GM19099 (cell line): Measurements from ENCODE around the gene SHISAL1.

Source experiments
- POLR2A ChIP-seq: IDR thresholded peaks from 3 replicates; pipeline ENCODE4 v1.6.1; 2011; ENCODE audit warnings: low read depth; ENCODE audit not compliant: insufficient read length; ENCODE audit errors: extremely low read depth

Gene SHISAL1

DNA sequence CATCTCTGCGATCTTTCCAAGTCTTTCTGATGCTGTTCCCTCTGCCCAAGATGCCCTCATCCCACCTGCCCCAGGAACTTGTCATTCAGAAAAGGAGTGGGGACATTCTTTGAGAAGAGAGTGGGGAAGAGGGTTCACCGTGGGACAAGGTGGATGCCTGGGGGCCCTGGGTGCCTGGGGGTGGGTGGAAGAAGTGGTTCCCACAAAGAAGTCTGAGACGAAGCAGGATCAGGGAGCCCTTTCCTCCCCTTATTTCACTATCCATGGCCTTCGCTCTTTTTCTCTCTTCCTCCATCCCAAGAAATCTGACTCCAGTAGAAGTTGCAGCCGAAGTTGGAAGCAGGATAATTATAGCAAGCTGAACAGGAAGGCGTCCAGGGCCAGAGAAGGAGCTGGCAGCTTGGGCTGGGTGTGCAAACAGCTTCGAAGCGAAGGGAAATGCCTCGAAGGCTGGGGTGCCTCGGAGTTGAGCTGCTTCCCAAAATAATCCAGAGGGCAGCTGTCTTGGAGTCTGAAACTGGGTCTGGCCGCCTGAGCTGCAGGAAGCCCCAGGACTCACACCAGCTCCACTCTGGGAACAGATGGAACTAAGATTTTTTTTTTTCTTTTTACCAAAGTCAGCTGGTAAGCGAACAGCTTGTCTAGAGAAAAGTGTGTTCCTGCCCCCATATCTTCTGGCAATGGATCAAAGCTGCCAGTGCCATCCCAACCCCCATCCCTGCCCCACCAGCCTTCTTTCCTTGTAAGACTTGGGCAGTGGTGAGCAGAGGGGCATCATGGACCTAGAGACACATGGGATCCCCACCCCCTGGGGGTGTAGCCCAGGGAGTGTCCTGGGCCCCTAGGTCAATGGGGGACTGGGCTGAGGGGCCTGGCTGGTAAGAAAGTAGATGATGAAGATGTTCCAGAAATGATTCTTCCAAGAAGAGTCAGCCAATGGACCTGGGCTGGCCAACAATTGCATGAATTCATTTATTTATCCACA, 100.5 kb downstream of the SHISAL1 start:
- no peak for TF ChIP-seq POLR2A

GRCh38 chr22:44211256-44211945, 101.3 kb downstream of the SHISAL1 start:
- TF ChIP-seq POLR2A = no peak

DNA sequence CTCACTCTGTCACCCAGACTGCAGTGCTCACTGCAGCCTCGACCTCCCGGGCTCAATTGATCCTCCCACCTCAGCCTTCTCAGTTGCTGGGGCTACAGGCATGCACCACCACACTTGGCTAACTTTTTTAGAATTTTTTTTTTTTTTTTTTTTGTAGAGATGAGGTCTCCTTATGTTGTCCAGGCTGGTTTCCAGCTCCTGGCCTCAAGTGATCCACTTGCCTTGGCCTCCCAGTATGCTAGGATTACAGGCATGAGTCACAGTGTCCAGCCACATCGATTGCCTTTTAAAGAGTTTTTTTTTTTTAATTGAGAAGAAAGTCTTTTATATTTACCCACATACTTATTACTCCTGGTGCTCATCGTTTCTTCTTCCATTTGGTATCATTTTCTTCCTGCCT, 102.0 kb downstream of the SHISAL1 start:
- TF ChIP-seq POLR2A = no peak

DNA sequence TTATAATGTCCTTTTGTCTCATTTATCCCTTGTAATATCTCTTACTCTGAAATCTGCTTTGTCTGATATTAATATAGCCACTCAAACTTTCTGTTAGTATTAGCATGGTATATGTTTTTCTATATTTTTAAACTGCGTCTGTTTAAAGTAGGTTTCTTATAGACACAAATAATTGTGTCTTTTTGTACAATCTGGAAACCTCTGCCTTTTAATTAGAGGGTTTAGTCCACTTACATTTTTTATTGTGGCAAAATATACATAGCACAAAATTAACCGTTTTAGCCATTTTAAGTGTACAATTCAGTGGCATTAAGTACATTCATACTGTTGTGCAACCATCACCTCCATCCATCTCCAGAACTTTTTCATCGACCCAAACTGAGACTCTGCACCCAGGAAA, 103.4 kb downstream of the SHISAL1 start:
- TF ChIP-seq POLR2A = no peak

- TF ChIP-seq POLR2A = no peak
Measured at GRCh38 chr22:44207981-44208317, 104.8 kb downstream of the SHISAL1 start.

GRCh38 chr22:44207173-44207980, 105.4 kb downstream of the SHISAL1 start:
- no peak for TF ChIP-seq POLR2A

DNA sequence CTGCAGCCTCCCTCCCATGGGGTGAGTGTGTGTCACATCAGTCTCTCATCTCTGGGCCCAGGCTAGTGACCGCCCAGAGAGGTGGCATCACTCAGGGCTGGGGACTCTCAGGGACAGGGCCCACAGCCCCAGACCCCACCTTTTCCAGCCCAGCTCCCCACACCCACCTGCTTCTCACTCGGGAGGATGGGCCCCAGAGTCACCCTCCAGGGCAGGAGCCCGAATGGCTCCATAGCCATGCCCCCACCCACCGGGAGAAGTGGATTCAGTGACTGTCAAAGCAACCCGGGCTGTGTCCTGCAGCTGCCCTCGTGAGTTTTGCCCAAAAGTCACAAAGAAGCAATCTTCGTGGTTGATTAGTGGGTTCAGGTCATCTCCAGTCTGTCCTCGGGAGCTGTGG, 106.1 kb downstream of the SHISAL1 start:
- no peak for TF ChIP-seq POLR2A

DNA sequence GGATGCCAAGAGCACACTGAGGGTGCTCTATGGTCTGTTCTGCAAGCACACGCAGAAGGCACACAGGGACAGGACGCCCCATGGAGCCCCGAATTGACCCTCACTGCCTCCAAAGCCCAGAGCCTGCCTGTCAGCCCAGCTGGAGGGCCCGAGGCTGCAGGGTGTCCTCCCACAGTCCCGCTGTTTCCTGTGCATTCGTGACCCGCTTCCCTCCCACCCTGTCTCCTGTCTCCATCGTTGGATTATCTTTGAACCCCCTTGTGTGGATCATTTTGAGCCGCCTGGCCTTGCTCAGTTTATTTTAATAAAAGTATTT, 106.5 kb downstream of the SHISAL1 start:
- TF ChIP-seq POLR2A = no peak

- no peak for TF ChIP-seq POLR2A
Measured at GRCh38 chr22:44205516-44206329, 107.0 kb downstream of the SHISAL1 start.

DNA sequence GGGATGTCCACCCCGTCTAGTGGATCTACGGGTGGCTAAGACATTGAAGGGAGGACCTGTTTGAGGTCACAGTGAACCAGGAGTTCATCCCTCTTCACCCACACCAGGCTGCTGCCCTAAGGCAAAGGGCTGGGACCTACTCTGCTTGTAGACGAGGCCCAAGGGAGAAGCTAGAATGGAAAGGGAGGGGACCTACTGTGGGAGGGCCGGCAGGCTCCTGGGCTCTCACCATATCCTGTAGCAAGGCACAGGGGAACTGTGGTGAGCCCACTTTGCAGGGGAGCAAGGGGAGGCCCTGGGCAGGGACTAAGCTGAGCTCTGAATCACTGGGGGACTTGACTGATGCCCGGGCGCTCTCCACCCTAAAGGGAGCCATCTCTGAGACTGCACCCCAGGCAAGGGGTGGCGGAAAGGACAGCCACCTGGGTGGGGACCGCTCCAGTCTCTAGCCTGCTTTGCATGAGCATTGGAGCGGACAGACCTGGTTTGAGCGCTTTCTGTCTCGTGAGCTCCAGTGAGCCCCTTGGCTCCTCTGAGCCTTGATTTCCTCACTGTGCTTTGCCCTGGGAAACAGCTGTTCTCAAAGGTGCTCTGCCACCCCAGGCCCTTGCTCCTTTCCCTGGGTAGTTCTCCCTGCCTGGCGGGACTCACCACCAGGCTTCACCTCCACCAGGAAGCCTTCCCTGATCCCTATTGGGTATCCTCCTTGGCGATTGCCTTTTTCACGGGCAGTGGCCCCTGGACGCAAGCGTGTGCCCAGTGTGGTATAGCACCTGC, 107.8 kb downstream of the SHISAL1 start:
- no peak for TF ChIP-seq POLR2A

GRCh38 chr22:44203203-44203602, 109.5 kb downstream of the SHISAL1 start:
- no peak for TF ChIP-seq POLR2A

DNA sequence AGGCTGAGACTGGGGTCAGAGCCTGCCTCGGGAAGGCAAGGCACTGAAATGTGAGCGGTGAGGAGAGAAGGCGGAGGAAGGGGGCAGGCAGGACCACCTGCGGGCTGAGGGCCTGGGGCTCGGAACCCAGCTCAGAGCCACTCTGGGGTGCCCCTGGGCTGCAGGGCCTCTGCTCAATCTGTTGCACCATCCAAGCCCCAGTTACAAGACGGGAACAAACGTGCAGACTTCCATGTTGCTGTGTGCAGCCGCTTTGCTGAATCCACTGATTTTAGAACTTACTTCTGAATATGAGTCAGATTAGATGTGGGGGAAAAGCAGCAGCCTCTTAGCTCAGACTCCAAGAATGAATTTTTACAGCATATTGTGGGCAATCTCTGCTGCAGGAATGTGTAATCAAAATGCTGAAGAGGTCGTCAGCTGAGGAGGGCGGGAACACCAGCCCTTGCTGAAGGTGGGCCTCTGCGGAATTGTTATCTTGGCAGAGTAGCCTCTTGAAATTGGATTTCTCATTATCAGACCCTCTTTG, 110.4 kb downstream of the SHISAL1 start:
- no peak for TF ChIP-seq POLR2A

DNA sequence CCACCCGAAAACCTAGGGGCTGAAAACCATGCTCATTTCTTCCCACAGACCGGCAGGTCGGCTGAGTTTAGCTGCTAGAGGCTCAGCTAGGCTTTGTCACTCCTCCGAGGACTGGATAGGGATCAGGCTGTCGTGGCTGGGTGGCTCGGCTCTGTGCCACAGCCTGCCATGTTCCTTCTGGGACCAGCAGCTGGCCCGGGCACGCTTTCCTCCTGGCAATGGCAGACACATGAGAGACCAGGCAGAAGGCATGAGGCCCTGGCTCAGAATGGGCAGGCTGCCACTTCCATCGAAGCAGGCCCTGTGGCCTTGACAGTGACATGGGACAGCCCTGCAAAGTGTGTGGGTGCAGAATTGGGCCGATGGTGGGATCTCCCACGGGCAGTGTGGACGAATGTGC, 111.1 kb downstream of the SHISAL1 start:
- no peak for TF ChIP-seq POLR2A

GRCh38 chr22:44200855-44201550, 111.7 kb downstream of the SHISAL1 start:
- TF ChIP-seq POLR2A = no peak

DNA sequence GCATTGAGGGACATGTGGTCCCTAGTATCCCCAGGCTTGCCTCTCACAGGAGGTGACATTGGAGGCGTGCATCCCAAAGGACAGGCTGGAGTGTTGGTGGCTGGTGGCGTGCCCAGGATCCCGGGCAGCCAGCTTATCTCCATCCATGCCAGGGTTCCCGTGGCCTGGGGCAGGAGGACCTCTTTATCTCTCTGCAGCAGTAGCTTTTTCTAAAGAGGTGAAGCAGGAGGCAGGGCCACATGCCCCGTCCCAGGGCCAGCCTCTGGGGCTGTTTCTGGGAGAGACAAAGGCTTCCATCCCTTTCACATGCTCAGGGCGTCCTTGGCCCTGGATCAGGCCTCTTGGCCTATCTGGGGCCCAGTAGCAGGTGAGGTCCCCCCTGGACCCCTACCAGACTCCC, 112.3 kb downstream of the SHISAL1 start:
- TF ChIP-seq POLR2A = no peak
